Fibroblast of lung (primary cell): Measurements from ENCODE around the gene MYO18B.

Experiments
- EZH2 ChIP-seq: IDR thresholded peaks from 2 replicates; pipeline ENCODE4 v1.5.1; 2012; ENCODE audit warnings: low read length, control low read depth, mild to moderate bottlenecking; ENCODE audit errors: missing control alignments
- TF ChIP-seq, protein P1 (sequence below), 2 donors: IDR thresholded peaks in 1 of 2; conservative IDR thresholded peaks in 1 of 2; 1 replicate in 1 of 2; 2 replicates in 1 of 2; pipeline ENCODE4 v1.5.1; 2011 to 2012; ENCODE audit warnings: low read length in 2 of 2, control low read depth in 1 of 2, inconsistent platforms in 1 of 2, low read depth in 1 of 2, mild to moderate bottlenecking in 1 of 2

DNA sequence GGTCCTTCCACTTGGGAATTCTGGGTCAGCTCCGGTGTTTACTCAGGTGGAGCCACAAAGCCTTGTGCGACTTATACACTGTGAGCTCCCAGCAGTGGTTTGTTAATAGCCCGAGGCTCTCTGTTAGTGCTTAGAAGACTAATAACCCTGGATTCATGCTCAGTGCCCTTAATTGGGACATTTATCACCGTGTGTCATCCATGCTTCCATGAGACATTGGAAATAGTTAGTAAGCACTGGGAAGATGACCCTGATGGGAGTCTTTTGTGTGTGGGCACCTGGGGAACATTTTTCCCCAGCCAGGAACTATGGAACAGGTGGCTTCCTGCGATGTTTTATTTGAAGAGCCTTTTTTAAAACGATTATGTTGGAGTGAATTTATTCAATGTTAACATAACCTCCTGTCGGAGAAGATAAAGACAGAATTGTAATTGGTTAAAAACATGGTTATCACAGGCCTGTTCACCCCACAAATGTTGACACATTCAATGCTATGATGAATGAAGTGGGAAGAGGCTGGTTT is 188.9 kb downstream of the MYO18B start:
- TF ChIP-seq, protein P1, sequence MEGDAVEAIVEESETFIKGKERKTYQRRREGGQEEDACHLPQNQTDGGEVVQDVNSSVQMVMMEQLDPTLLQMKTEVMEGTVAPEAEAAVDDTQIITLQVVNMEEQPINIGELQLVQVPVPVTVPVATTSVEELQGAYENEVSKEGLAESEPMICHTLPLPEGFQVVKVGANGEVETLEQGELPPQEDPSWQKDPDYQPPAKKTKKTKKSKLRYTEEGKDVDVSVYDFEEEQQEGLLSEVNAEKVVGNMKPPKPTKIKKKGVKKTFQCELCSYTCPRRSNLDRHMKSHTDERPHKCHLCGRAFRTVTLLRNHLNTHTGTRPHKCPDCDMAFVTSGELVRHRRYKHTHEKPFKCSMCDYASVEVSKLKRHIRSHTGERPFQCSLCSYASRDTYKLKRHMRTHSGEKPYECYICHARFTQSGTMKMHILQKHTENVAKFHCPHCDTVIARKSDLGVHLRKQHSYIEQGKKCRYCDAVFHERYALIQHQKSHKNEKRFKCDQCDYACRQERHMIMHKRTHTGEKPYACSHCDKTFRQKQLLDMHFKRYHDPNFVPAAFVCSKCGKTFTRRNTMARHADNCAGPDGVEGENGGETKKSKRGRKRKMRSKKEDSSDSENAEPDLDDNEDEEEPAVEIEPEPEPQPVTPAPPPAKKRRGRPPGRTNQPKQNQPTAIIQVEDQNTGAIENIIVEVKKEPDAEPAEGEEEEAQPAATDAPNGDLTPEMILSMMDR (conservative IDR thresholded peaks at IDR 0.05 in 1 of 2, IDR thresholded peaks at IDR 0.05 in 1 of 2; ENCODE audit: low read depth in 1 of 2, low read length in 2 of 2), result no peak
- TF ChIP-seq EZH2, result no peak
